Lower leg skin (tissue), 3 donors: ENCODE results near the gene RGS11.

Experiments
- CTCF ChIP-seq, 3 donors: fragments of 450-650 bp; IDR thresholded peaks; one replicate each; pipeline ENCODE4 v1.5.1; 2016; ENCODE audit warnings: antibody characterized with exemption in 3 of 3, mild to moderate bottlenecking in 3 of 3, moderate library complexity in 2 of 3
- POLR2A ChIP-seq, 2 donors: fragments of 450-650 bp; IDR thresholded peaks; one replicate each; pipeline ENCODE4 v1.6.1; 2016 to 2017; ENCODE audit warnings: antibody characterized with exemption in 2 of 2, mild to moderate bottlenecking in 1 of 2, moderate library complexity in 1 of 2

- TF ChIP-seq POLR2A (IDR thresholded peaks at IDR 0.05) = no peak
- no peak for TF ChIP-seq CTCF (IDR thresholded peaks at IDR 0.05)
These were observed 55.7 kb downstream of the RGS11 start for GRCh38 chr16:220021-220420.
